OCI-LY7 (cell line): ENCODE measurements around the gene ATXN1. TPM values are rescaled to one million over a fixed set of nuclear protein-coding genes. Genes with fewer than 3 reads are reported as not detected.
"Not testable (repeated sequence)": the region's sequence is repeated elsewhere in the genome, so short reads cannot be mapped to it uniquely, and the experiment has no call there.

Experiments
- BruUV-seq: library from RNA; stranded (reverse); fragments of 400-500 nt; replicated peaks from 2 replicates; lab custom pipeline; 2021; lab: Mats Ljungman, UMichigan
- CTCF ChIA-PET: fragments of 300-600 bp; sonication (Branson Sonifier 250); formaldehyde crosslinking; loops from one replicate; lab custom pipeline; 2022; ENCODE audit warnings: antibody characterized with exemption; ENCODE audit not compliant: unreplicated experiment; lab: Charles Lee
- POLR2A ChIA-PET: fragments of 300-600 bp; sonication (Branson Sonifier 250); formaldehyde crosslinking; loops from one replicate; lab custom pipeline; 2022; ENCODE audit warnings: antibody characterized with exemption; lab: Charles Lee
- DNase-seq: peaks from one replicate; pipeline ENCODE4 v3.0.0-alpha.2; 2015; ENCODE audit warnings: low spot score
- H2AFZ ChIP-seq: fragments of 200-600 bp; sonication (generic), shearing (Covaris generic); 2 replicates; pipeline ENCODE4 v1.6.1; 2014; ENCODE audit warnings: mild to moderate bottlenecking, antibody characterized with exemption, low read length, moderate library complexity
- H3K27ac ChIP-seq: fragments of 200-600 bp; sonication (generic); 2 replicates; pipeline ENCODE4 v1.5.1; 2014; ENCODE audit warnings: mixed run types, low read depth, mild to moderate bottlenecking, moderate library complexity, low read length, inconsistent platforms; ENCODE audit not compliant: poor library complexity, severe bottlenecking
- H3K36me3 ChIP-seq: fragments of 200-600 bp; sonication (generic); 2 replicates; pipeline ENCODE4 v1.6.1; 2014; ENCODE audit warnings: mild to moderate bottlenecking, antibody characterized with exemption, low read length, moderate library complexity, mixed read lengths; ENCODE audit not compliant: insufficient read depth
- H3K4me1 ChIP-seq: fragments of 200-600 bp; sonication (generic); 2 replicates; pipeline ENCODE4 v1.5.1; 2014; ENCODE audit warnings: mild to moderate bottlenecking, low read length; ENCODE audit not compliant: insufficient read depth, poor library complexity, severe bottlenecking
- H3K4me2 ChIP-seq: fragments of 200-600 bp; sonication (generic); 2 replicates; pipeline ENCODE4 v1.6.1; 2014; ENCODE audit warnings: mild to moderate bottlenecking, low read length
- H3K4me3 ChIP-seq: fragments of 200-600 bp; sonication (generic); 2 replicates; pipeline ENCODE4 v1.5.1; 2014; ENCODE audit warnings: mild to moderate bottlenecking, low read depth, low read length; ENCODE audit not compliant: poor library complexity, severe bottlenecking
- H3K79me2 ChIP-seq: fragments of 200-600 bp; sonication (generic); 2 replicates; pipeline ENCODE4 v1.6.1; 2016; ENCODE audit warnings: low read depth, mild to moderate bottlenecking, low read length, moderate library complexity, mixed read lengths; ENCODE audit not compliant: insufficient read depth
- H3K9me2 ChIP-seq: fragments of 200-600 bp; sonication (generic); 2 replicates; pipeline ENCODE4 v1.6.1; 2016; ENCODE audit warnings: mild to moderate bottlenecking, low read length, mixed read lengths; ENCODE audit not compliant: insufficient read depth
- H3K9me3 ChIP-seq: fragments of 200-600 bp; sonication (generic); 2 replicates; pipeline ENCODE4 v1.6.1; 2014; ENCODE audit warnings: mild to moderate bottlenecking, mixed run types, low read length, mixed read lengths
- H4K20me1 ChIP-seq: fragments of 200-600 bp; sonication (generic); 2 replicates; pipeline ENCODE4 v1.6.1; 2014; ENCODE audit warnings: mild to moderate bottlenecking, antibody characterized with exemption, low read length, moderate library complexity, mixed read lengths; ENCODE audit not compliant: insufficient read depth
- EZH2phosphoT487 ChIP-seq: fragments of 200-600 bp; sonication (generic); IDR thresholded peaks from 2 replicates; pipeline ENCODE4 v1.6.1; 2018; ENCODE audit warnings: low read depth, borderline replicate concordance, mild to moderate bottlenecking, mixed run types, antibody characterized with exemption, low read length, moderate library complexity, mixed read lengths
- intact Hi-C: fragments of 100-400 bp; cut with micrococcal nuclease; formaldehyde crosslinking; loops from one replicate; pipeline ENCODE4 v1.10.0; 2022; ENCODE audit not compliant: unreplicated experiment
- total RNA-seq, 2 experiments: library from RNA; depleted of rRNA in 1 of 2; stranded (reverse); fragments of >200 nt in 1 of 2; shearing (Covaris generic) in 1 of 2; gene quantifications; 2 replicates each; pipeline ENCODE4 v1.2.3, GENCODE V29; 2014 to 2022
- TF ChIP-seq, protein P1 (sequence below): fragments of 200-600 bp; sonication (generic); conservative IDR thresholded peaks from 2 replicates; pipeline ENCODE4 v1.5.1; 2014; ENCODE audit warnings: mild to moderate bottlenecking, antibody characterized with exemption, low read length, moderate library complexity, mixed read lengths

The ATXN1 gene
- total RNA-seq, 2 experiments from 2014 or later, result not detected

DNA sequence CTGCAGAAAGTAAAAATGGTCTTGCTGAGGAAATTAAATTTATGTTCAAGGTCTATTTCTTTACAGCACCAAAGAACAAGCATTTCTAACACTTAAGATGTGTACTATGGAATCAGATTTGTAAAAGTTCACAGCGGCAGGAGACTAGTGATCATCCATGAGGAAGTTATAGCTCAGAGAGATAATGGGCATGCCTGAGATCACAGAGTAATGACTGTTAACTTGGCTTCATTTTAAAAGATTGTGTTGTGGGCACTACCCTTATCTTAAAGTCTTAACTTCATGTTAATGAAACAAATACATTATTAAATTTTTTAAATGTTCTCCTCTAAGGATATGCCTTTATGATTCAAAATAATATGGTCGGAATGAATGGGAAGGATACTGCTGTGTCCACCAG is 354.3 kb downstream of the ATXN1 start:
- Histone ChIP-seq H3K9me3 (no peaks in the 10 kb centered on the region), H3K4me3 (no peak overlapping the region), H2AFZ (no peak overlapping the region), H3K9me2 (no peaks in the 10 kb centered on the region), H3K36me3 (no peaks in the 10 kb centered on the region), H3K27ac (no peak overlapping the region), H3K4me2 (no peak overlapping the region), H4K20me1 (no peaks in the 10 kb centered on the region), H3K4me1 (no peaks in the 10 kb centered on the region), H3K79me2 (no peaks in the 10 kb centered on the region)
- POLR2A ChIA-PET, result interaction anchor here (0.6 to 1.5 kb wide), 8 partner anchors 14 to 717 kb away, joined by 3 to 5 read pairs (median 3); no protein-coding TSS in a partner anchor
- TF ChIP-seq, protein P1, sequence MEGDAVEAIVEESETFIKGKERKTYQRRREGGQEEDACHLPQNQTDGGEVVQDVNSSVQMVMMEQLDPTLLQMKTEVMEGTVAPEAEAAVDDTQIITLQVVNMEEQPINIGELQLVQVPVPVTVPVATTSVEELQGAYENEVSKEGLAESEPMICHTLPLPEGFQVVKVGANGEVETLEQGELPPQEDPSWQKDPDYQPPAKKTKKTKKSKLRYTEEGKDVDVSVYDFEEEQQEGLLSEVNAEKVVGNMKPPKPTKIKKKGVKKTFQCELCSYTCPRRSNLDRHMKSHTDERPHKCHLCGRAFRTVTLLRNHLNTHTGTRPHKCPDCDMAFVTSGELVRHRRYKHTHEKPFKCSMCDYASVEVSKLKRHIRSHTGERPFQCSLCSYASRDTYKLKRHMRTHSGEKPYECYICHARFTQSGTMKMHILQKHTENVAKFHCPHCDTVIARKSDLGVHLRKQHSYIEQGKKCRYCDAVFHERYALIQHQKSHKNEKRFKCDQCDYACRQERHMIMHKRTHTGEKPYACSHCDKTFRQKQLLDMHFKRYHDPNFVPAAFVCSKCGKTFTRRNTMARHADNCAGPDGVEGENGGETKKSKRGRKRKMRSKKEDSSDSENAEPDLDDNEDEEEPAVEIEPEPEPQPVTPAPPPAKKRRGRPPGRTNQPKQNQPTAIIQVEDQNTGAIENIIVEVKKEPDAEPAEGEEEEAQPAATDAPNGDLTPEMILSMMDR, result no peak
- no peak for TF ChIP-seq EZH2phosphoT487
- CTCF ChIA-PET, result no interaction called here
- intact Hi-C loops, result loop anchor here (5.0 kb wide), 3 partner anchors 105 to 355 kb away; partner anchors contain the start of gene ATXN1
- no TSS peak for BruUV-seq
- DNase-seq, result no peak

DNA sequence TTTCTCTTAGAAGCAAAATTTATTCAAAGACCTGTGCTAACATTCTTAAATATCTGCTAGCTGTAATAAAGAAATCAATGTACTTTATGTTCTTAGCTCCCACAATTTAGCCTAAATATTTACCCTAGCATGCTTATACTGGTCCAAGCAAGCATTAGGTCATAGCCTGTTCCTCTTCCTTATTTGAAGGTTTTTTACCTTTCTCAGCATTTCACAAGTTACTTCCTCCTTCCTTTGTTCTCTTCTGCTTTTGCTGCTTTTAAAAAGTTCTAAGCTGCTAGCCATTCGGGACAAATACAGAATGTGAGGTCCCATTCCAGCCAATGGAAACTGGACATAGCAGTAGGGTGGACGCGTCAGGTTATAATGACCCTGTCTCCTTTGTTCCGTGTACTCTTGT is 354.7 kb downstream of the ATXN1 start:
- H2AFZ ChIP-seq, H3K79me2 ChIP-seq, BruUV-seq, H3K9me2 ChIP-seq, H3K27ac ChIP-seq, H3K4me1 ChIP-seq, H3K9me3 ChIP-seq, H3K4me3 ChIP-seq, H4K20me1 ChIP-seq, H3K36me3 ChIP-seq, CTCF ChIA-PET, DNase-seq, H3K4me2 ChIP-seq: not testable (repeated sequence)
- POLR2A ChIA-PET, result interaction anchor here (1.1 to 1.5 kb wide), 5 partner anchors 14 to 357 kb away, joined by 3 to 5 read pairs (median 4); no protein-coding TSS in a partner anchor
- intact Hi-C loops, result loop anchor here (5.0 kb wide), 3 partner anchors 106 to 356 kb away; partner anchors contain the start of gene ATXN1

DNA sequence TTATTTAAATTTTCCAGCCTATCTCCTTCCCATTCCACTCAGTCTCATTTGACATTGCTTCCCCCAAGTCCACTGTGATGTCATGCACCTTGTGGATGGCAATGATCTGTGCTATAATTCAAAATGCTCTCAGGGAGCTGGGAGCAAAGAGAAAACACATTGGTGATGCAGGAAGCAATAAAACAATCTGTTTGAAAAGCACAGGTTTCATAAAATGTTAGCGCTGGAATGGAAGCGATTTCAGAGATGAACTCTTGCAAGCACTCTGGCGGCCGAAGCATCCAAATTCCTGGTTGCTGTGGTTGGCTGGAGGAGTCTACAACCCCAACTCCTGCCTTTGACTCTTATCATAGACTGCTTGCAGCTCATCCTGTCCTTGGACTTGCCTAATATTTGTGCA is 355.9 kb downstream of the ATXN1 start:
- POLR2A ChIA-PET, result no interaction called here

More for the DNA sequence above, 355.9 kb downstream of the ATXN1 start:
- Histone ChIP-seq H3K4me1 (no peaks in the 10 kb centered on the region), H3K79me2 (no peaks in the 10 kb centered on the region), H3K4me3 (no peak overlapping the region), H3K9me3 (no peaks in the 10 kb centered on the region), H3K9me2 (no peaks in the 10 kb centered on the region), H3K4me2 (no peak overlapping the region), H4K20me1 (no peaks in the 10 kb centered on the region), H2AFZ (no peak overlapping the region), H3K36me3 (no peaks in the 10 kb centered on the region), H3K27ac (no peak overlapping the region)
- intact Hi-C loops, result loop anchor here (5.0 kb wide), 3 partner anchors 107 to 357 kb away; partner anchors contain the start of gene ATXN1
- DNase-seq, result no peak
- no TSS peak for BruUV-seq
- TF ChIP-seq EZH2phosphoT487, result no peak
- TF ChIP-seq, protein P1, result no peak
- CTCF ChIA-PET, result no interaction called here
